ENCODE measurements around the gene HNRNPA1.

Gene HNRNPA1

GRCh38 chr12:54259194-54260011, 21.1 kb upstream of the HNRNPA1 start (continued):
- TF ChIP-seq REST (tag by site-specific recombination; IDR thresholded peaks at IDR 0.05) (no peak), MYNN (tag by site-specific recombination; IDR thresholded peaks at IDR 0.05; ENCODE audit: borderline replicate concordance) (peak; percentile 73; the same call in 1 of the 2 replicates), ZNF555 (tag by site-specific recombination; conservative IDR thresholded peaks at IDR 0.05) (no peak), MZF1 (tag by site-specific recombination; IDR thresholded peaks at IDR 0.05; ENCODE audit: borderline replicate concordance) (peak; percentile 53; the same call in 1 of the 2 replicates), ZBTB7A (tag by site-specific recombination; IDR thresholded peaks at IDR 0.05; ENCODE audit: low read depth) (no peak), KLF10 (tag by site-specific recombination; IDR thresholded peaks at IDR 0.05) (no peak), ZNF621 (tag by site-specific recombination; IDR thresholded peaks at IDR 0.05) (no peak), ZNF292 (tag by site-specific recombination; IDR thresholded peaks at IDR 0.05; ENCODE audit: borderline replicate concordance, low read depth) (no peak), SP2 (tag by site-specific recombination; IDR thresholded peaks at IDR 0.05) (no peak), ZNF449 (tag by site-specific recombination; IDR thresholded peaks at IDR 0.05) (0 out of 2 replicates have a peak, but pooled peaks have one; percentile 8), ZNF560 (tag by site-specific recombination; IDR thresholded peaks at IDR 0.05; ENCODE audit: borderline replicate concordance) (no peak), PRDM2 (tag by site-specific recombination; IDR thresholded peaks at IDR 0.05; ENCODE audit: borderline replicate concordance) (no peak), ZSCAN5A (tag by site-specific recombination; IDR thresholded peaks at IDR 0.05) (no peak), ZBTB11 (tag by site-specific recombination; conservative IDR thresholded peaks at IDR 0.05; ENCODE audit: low read depth) (no peak), ZNF623 (tag by site-specific recombination; IDR thresholded peaks at IDR 0.05) (no peak), ZNF341 (tag by site-specific recombination; IDR thresholded peaks at IDR 0.05; ENCODE audit: low read depth) (no peak), ZNF211 (tag by site-specific recombination; IDR thresholded peaks at IDR 0.05; ENCODE audit: low read depth) (no peak), MEIS1 (CRISPR knock-in tag; IDR thresholded peaks at IDR 0.05; ENCODE audit: borderline replicate concordance) (no peak), ZNF19 (tag by site-specific recombination; IDR thresholded peaks at IDR 0.05; ENCODE audit: low read depth) (no peak), ZNF561 (tag by site-specific recombination; IDR thresholded peaks at IDR 0.05; ENCODE audit: borderline replicate concordance) (peak; percentile 70; the same call in 1 of the 2 replicates), ZNF658 (tag by site-specific recombination; IDR thresholded peaks at IDR 0.05) (no peak), YY1 (tag by site-specific recombination; IDR thresholded peaks at IDR 0.05) (peak; percentile 61; the same call in 1 of the 2 replicates)

All from HEK293 (cell line).